Measurements from ENCODE around the gene PDLIM4.

PDLIM4 gene

GRCh38 chr5:132261881-132262845 lies 4.7 kb downstream of the PDLIM4 start:
- no peak for TF ChIP-seq CTCF (IDR thresholded peaks at IDR 0.05; ENCODE audit: low read length, missing control alignments)
- no peak for DNase-seq (ENCODE audit: low read depth)
- no peak overlapping the region for H3K4me3 ChIP-seq (replicated peaks; ENCODE audit: low read depth, low read length)

- DNase-seq (ENCODE audit: low read depth) = no peak
- H3K4me3 ChIP-seq (replicated peaks; ENCODE audit: low read depth, low read length) = no peak overlapping the region
- no peak for TF ChIP-seq CTCF (IDR thresholded peaks at IDR 0.05; ENCODE audit: low read length, missing control alignments)
These were observed 5.5 kb downstream of the PDLIM4 start for GRCh38 chr5:132262882-132263547.

- no peak overlapping the region for H3K4me3 ChIP-seq (replicated peaks; ENCODE audit: low read depth, low read length)
- TF ChIP-seq CTCF (IDR thresholded peaks at IDR 0.05; ENCODE audit: low read length, missing control alignments) = peak; percentile 12
- DNase-seq (ENCODE audit: low read depth) = peak; percentile 69
These were observed 6.2 kb downstream of the PDLIM4 start for GRCh38 chr5:132263548-132264261.

- TF ChIP-seq CTCF (IDR thresholded peaks at IDR 0.05; ENCODE audit: low read length, missing control alignments) = no peak
- H3K4me3 ChIP-seq (replicated peaks; ENCODE audit: low read depth, low read length) = no peak overlapping the region
- no peak for DNase-seq (ENCODE audit: low read depth)
These were observed 7.2 kb downstream of the PDLIM4 start for GRCh38 chr5:132264546-132265335.

GRCh38 chr5:132265336-132266030 lies 8.0 kb downstream of the PDLIM4 start:
- peak; percentile 96 for DNase-seq (ENCODE audit: low read depth)

More at GRCh38 chr5:132265336-132266030, 8.0 kb downstream of the PDLIM4 start:
- H3K4me3 ChIP-seq (replicated peaks; ENCODE audit: low read depth, low read length) = no peak overlapping the region
- peak; percentile 8 for TF ChIP-seq CTCF (IDR thresholded peaks at IDR 0.05; ENCODE audit: low read length, missing control alignments)

Data from fibroblast of pulmonary artery (primary cell).